Astrocyte (in vitro differentiated cells and primary cell): Measurements from ENCODE around the gene CACNA1B. TPM values are rescaled to one million over a fixed set of nuclear protein-coding genes. Genes with fewer than 3 reads are reported as not detected.

Experiments
- DNase-seq: peaks from one replicate; pipeline ENCODE4 v3.0.0-alpha.2; 2010; ENCODE audit warnings: low read depth
- FAIRE-seq: peaks from 2 replicates; lab custom pipeline; 2011; peaks lifted over from hg19 to GRCh38; lab: Jason Lieb, UNC
- H2AFZ ChIP-seq: 2 replicates; pipeline ENCODE4 v1.6.0; 2012; ENCODE audit warnings: low read depth, low read length, inconsistent platforms
- H3K27ac ChIP-seq: 2 replicates; pipeline ENCODE4 v1.5.1; 2011; ENCODE audit warnings: low read depth, low read length, inconsistent platforms
- H3K27me3 ChIP-seq: 2 replicates; pipeline ENCODE4 v1.6.0; 2011; ENCODE audit warnings: low read length, inconsistent platforms; ENCODE audit not compliant: insufficient read depth
- H3K36me3 ChIP-seq: 2 replicates; pipeline ENCODE4 v1.5.1; 2011; ENCODE audit warnings: low read length, inconsistent platforms; ENCODE audit not compliant: insufficient read depth
- H3K4me1 ChIP-seq: 2 replicates; pipeline ENCODE4 v1.5.1; 2011; ENCODE audit warnings: low read length, inconsistent platforms; ENCODE audit not compliant: insufficient read depth
- H3K4me2 ChIP-seq: 2 replicates; pipeline ENCODE4 v1.6.0; 2012; ENCODE audit warnings: low read length, inconsistent platforms
- H3K4me3 ChIP-seq: 2 replicates; pipeline ENCODE4 v1.5.1; 2011; ENCODE audit warnings: low read depth, mild to moderate bottlenecking, low read length, inconsistent platforms; ENCODE audit not compliant: insufficient read depth
- H3K79me2 ChIP-seq: 2 replicates; pipeline ENCODE4 v1.6.0; 2012; ENCODE audit warnings: mild to moderate bottlenecking, low read length, inconsistent platforms; ENCODE audit not compliant: insufficient read depth
- H3K9ac ChIP-seq: 2 replicates; pipeline ENCODE4 v1.6.0; 2012; ENCODE audit warnings: mild to moderate bottlenecking, low read length, inconsistent platforms
- H3K9me3 ChIP-seq: 2 replicates; pipeline ENCODE4 v1.5.1; 2012; ENCODE audit warnings: low read depth, mild to moderate bottlenecking, low read length, inconsistent platforms; ENCODE audit not compliant: insufficient read depth
- H4K20me1 ChIP-seq: 2 replicates; pipeline ENCODE4 v1.6.0; 2012; ENCODE audit warnings: low read length, inconsistent platforms; ENCODE audit not compliant: insufficient read depth
- H3K27ac Mint-ChIP-seq: one replicate; pipeline ENCODE4 v1.8.0; 2021; ENCODE audit warnings: mild to moderate bottlenecking, mixed read lengths; ENCODE audit not compliant: unreplicated experiment
- H3K27me3 Mint-ChIP-seq: one replicate; pipeline ENCODE4 v1.8.0; 2021; ENCODE audit warnings: low read depth, mixed read lengths; ENCODE audit not compliant: unreplicated experiment
- H3K36me3 Mint-ChIP-seq: one replicate; pipeline ENCODE4 v1.8.0; 2021; ENCODE audit warnings: low read depth, mixed read lengths; ENCODE audit not compliant: unreplicated experiment
- H3K4me1 Mint-ChIP-seq: one replicate; pipeline ENCODE4 v1.8.0; 2021; ENCODE audit warnings: low read depth, mixed read lengths; ENCODE audit not compliant: unreplicated experiment
- H3K4me3 Mint-ChIP-seq: one replicate; pipeline ENCODE4 v1.8.0; 2021; ENCODE audit warnings: mild to moderate bottlenecking, moderate library complexity, mixed read lengths; ENCODE audit not compliant: unreplicated experiment
- H3K9me3 Mint-ChIP-seq: one replicate; pipeline ENCODE4 v1.8.0; 2021; ENCODE audit warnings: mild to moderate bottlenecking, mixed read lengths; ENCODE audit not compliant: unreplicated experiment
- CTCF ChIP-seq: IDR thresholded peaks from 2 replicates; pipeline ENCODE4 v1.5.1; 2011; ENCODE audit warnings: low read depth, mild to moderate bottlenecking, inconsistent platforms, low read length, moderate library complexity; ENCODE audit not compliant: insufficient read depth
- EZH2 ChIP-seq: IDR thresholded peaks from 2 replicates; pipeline ENCODE4 v1.6.1; 2012; ENCODE audit warnings: mild to moderate bottlenecking, low read length, inconsistent platforms; ENCODE audit not compliant: insufficient read depth
- total RNA-seq: library from RNA; stranded (reverse); gene quantifications from 2 replicates; pipeline ENCODE4 v1.2.1, GENCODE V29; 2021

The CACNA1B gene
- total RNA-seq, 1 donor from 2014 or later: 3.1 TPM

GRCh38 chr9:137919649-137920141, 42.1 kb downstream of the CACNA1B start:
- Histone ChIP-seq H3K36me3 (no peaks in the 10 kb centered on the region), H3K9me3 (peaks cover 3% of the 10 kb centered on the region), H3K4me2 (no peak overlapping the region), H3K4me1 (no peaks in the 10 kb centered on the region), H2AFZ (no peak overlapping the region), H3K4me3 (no peak overlapping the region), H3K27ac (no peak overlapping the region), H3K9ac (no peak overlapping the region), H3K79me2 (no peaks in the 10 kb centered on the region), H4K20me1 (no peaks in the 10 kb centered on the region), H3K27me3 (no peaks in the 10 kb centered on the region)
- Mint-ChIP-seq H3K4me3 (no peak overlapping the region), H3K36me3 (peaks cover 16% of the 10 kb centered on the region), H3K9me3 (peaks cover 3% of the 10 kb centered on the region), H3K27me3 (no peaks in the 10 kb centered on the region), H3K27ac (peak overlapping the region; percentile 94), H3K4me1 (peaks cover 15% of the 10 kb centered on the region)
- no peak for FAIRE-seq
- no peak for TF ChIP-seq EZH2
- no peak for TF ChIP-seq CTCF
- DNase-seq: no peak

GRCh38 chr9:137920753-137921152, 43.2 kb downstream of the CACNA1B start:
- Histone ChIP-seq H3K4me1 (no peaks in the 10 kb centered on the region), H2AFZ (no peak overlapping the region), H3K27me3 (no peaks in the 10 kb centered on the region), H4K20me1 (no peaks in the 10 kb centered on the region), H3K79me2 (no peaks in the 10 kb centered on the region), H3K36me3 (no peaks in the 10 kb centered on the region), H3K4me3 (no peak overlapping the region), H3K4me2 (no peak overlapping the region), H3K27ac (no peak overlapping the region), H3K9ac (no peak overlapping the region), H3K9me3 (peaks cover 3% of the 10 kb centered on the region)
- FAIRE-seq (no peak), DNase-seq (no peak)
- H3K27me3 Mint-ChIP-seq: no peaks in the 10 kb centered on the region
- H3K27ac Mint-ChIP-seq: no peak overlapping the region
- H3K36me3 Mint-ChIP-seq: peaks cover 13% of the 10 kb centered on the region
- no peak overlapping the region for H3K4me3 Mint-ChIP-seq
- TF ChIP-seq CTCF (no peak), EZH2 (no peak)
- peaks cover 3% of the 10 kb centered on the region for H3K9me3 Mint-ChIP-seq
- peaks cover 15% of the 10 kb centered on the region for H3K4me1 Mint-ChIP-seq

DNA sequence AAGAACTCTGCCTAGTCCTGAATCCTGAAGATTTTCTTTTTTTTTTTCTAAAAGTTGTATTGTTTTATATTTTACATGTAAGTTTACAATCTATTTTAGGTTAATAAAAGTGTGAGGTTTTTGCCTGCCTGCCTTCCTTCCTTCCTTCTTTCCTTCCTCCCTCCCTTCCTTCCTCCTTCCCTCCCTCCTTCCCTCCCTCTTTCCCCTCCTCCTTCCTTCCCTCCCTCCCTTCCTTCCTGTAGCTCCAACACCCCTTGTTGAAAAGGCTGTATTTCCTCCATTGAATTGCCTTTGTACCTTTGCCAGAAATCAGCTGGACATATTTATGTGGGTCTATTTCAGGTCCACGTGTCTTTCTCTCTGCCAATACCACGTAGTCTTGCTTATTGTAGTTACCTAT, 46.6 kb downstream of the CACNA1B start:
- Mint-ChIP-seq H3K4me1 (peaks cover 7% of the 10 kb centered on the region), H3K4me3 (no peak overlapping the region), H3K27ac (no peak overlapping the region), H3K27me3 (no peaks in the 10 kb centered on the region), H3K36me3 (peaks cover 11% of the 10 kb centered on the region), H3K9me3 (peaks cover 11% of the 10 kb centered on the region)
- FAIRE-seq (no peak), DNase-seq (no peak)
- H2AFZ ChIP-seq: no peak overlapping the region
- TF ChIP-seq CTCF (no peak), EZH2 (no peak)
- no peaks in the 10 kb centered on the region for H3K27me3 ChIP-seq
- no peak overlapping the region for H3K4me2 ChIP-seq
- no peak overlapping the region for H3K27ac ChIP-seq
- H3K4me1 ChIP-seq: no peaks in the 10 kb centered on the region
- H4K20me1 ChIP-seq: no peaks in the 10 kb centered on the region
- H3K36me3 ChIP-seq: no peaks in the 10 kb centered on the region
- H3K9ac ChIP-seq: no peak overlapping the region
- H3K4me3 ChIP-seq: no peak overlapping the region
- H3K79me2 ChIP-seq: no peaks in the 10 kb centered on the region
- H3K9me3 ChIP-seq: peaks cover 3% of the 10 kb centered on the region
